Stimulated activated CD8-positive, alpha-beta memory T cell treated with anti-CD3 and anti-CD28 coated beads, Interleukin-4, amount 100 ng/mL, for 48 hours (primary cell): ENCODE measurements around the gene ATM.
A peak's percentile ranks its signal among the peaks of the same experiment; 100 is the strongest.
"Not testable (repeated sequence)": the region's sequence is repeated elsewhere in the genome, so short reads cannot be mapped to it uniquely, and the experiment has no call there.

ENCODE experiments used
- DNase-seq: peaks from one replicate; pipeline ENCODE4 v3.0.0-alpha.2; 2020

The ATM gene

GRCh38 chr11:108388576-108388975 lies 165.7 kb downstream of the ATM start:
- DNase-seq: no peak

GRCh38 chr11:108392353-108392752 lies 169.5 kb downstream of the ATM start:
- no peak for DNase-seq

- no peak for DNase-seq
Observed at GRCh38 chr11:108393046-108393445, 170.2 kb downstream of the ATM start.

GRCh38 chr11:108394744-108395284 lies 171.9 kb downstream of the ATM start:
- DNase-seq: no peak

- not testable (repeated sequence) for DNase-seq
Observed at GRCh38 chr11:108396672-108397071, 173.8 kb downstream of the ATM start.

- no peak for DNase-seq
Observed at GRCh38 chr11:108398439-108398838, 175.6 kb downstream of the ATM start.

- DNase-seq: no peak
Observed at GRCh38 chr11:108402241-108402640, 179.4 kb downstream of the ATM start.

GRCh38 chr11:108403052-108403451 lies 180.2 kb downstream of the ATM start:
- no peak for DNase-seq

GRCh38 chr11:108405706-108406105 lies 182.8 kb downstream of the ATM start:
- DNase-seq: no peak

- no peak for DNase-seq
Observed at GRCh38 chr11:108414958-108415357, 192.1 kb downstream of the ATM start.

GRCh38 chr11:108417551-108417950 lies 194.7 kb downstream of the ATM start:
- DNase-seq: peak; percentile 25
